IPS-18c (cell line): ENCODE data around the gene ARHGAP29.
"Not testable (repeated sequence)": the region's sequence is repeated elsewhere in the genome, so short reads cannot be mapped to it uniquely, and the experiment has no call there.

Source experiments
- H3K4me3 ChIP-seq: 2 replicates; pipeline ENCODE4 v1.7.0; 2013; ENCODE audit warnings: low read depth, mild to moderate bottlenecking, low read length, moderate library complexity; ENCODE audit not compliant: insufficient read depth
- H3K9me3 ChIP-seq: one replicate; pipeline ENCODE4 v1.6.1; 2013; ENCODE audit warnings: mild to moderate bottlenecking, low read length, moderate library complexity; ENCODE audit not compliant: control insufficient read depth, insufficient read depth

Gene ARHGAP29

DNA sequence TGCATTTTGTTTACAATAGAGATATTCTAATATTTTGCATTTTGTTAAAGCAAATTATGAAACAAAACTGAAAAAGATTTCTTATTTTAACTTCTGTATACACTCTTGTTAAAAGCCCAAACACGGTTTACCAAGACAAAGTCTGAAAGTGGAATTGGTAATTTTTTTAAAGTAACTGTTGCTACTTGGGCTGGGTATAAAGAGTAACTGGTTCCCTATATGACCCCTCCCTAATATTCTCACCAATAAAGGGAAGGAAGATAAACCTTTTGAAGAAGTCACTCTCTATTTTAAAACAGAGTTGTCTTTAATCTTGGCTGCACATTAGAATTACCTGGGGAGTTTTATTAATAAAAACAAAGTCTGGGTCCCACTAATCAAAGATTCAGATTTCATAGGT lies 27.4 kb downstream of the ARHGAP29 start:
- Histone ChIP-seq H3K9me3 (no peaks in the 10 kb centered on the region), H3K4me3 (no peak overlapping the region)

DNA sequence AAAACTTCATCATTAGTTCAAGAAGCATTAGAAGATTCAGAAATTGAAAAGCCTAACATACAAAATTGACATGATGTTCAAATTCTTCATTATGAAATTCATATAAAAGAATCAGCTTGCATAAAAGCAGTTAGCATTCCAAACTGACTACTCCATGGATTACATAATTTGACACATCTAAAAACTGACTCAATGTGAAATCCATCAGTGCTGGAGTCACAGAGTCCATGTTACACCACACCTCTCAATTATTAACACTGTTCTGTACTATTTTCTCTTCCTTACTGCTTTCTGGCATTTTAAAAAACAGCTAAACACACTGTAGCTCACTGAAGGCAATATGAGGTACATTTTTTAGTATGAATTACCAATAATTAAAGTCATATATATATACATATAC lies 28.0 kb downstream of the ARHGAP29 start:
- no peaks in the 10 kb centered on the region for H3K9me3 ChIP-seq
- H3K4me3 ChIP-seq, result no peak overlapping the region

DNA sequence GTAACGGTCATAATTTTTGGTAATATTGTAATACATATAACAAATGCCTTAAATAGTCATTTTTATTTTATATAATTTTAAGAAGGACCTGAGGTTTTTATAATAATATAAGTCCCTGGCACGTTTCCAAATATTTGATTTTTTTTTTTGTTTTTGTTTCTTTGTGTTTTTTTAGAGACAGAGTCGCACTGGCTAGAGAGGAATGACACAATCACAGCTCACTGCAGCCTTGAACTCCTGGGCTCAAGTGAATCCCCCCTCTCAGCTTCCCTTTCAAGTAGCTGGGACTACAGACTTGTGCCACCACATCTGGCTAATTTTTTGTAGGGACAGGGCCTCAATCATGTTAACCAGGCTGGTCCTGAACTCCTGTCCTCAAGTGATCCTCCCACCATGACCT lies 29.7 kb downstream of the ARHGAP29 start:
- no peaks in the 10 kb centered on the region for H3K9me3 ChIP-seq
- H3K4me3 ChIP-seq, result no peak overlapping the region

DNA sequence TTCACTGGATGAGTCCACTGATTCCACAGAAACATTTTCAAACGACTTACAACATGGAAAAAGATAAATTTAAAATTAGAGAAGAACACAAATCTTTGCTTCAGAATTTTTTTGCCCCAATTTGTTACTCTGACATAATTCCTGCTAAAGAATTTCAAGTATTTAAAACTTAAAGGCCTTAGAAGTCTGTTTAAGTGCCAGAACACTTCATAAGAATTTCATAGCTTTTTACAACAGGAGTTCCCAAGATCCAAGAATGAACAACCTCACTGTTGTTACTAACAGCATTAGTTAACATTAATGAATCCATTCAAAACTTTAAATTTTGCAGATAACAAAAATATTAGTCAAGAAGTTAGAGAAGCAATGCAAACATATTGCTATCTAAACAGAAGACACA lies 31.7 kb downstream of the ARHGAP29 start:
- Histone ChIP-seq H3K4me3 (no peak overlapping the region), H3K9me3 (no peaks in the 10 kb centered on the region)

DNA sequence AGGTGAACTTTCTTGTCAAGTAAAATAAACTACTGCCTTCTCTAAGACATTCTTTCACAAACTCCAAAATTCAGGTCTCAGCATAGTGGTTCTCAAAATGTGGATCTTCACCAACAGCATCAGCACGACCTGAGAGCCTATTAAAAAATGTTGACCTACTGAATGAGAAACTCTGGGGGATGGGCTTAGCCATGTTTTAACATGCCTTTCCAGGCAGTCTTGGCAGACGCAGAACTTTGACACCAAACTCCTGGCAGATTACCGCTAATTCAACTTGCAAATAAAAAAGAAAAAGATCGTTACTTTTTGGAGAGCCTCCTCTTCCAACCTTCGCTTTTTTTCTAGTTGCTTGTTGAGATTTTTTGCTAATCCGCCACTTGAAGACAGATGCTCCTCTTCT lies 35.1 kb downstream of the ARHGAP29 start:
- H3K9me3 ChIP-seq, result no peaks in the 10 kb centered on the region

DNA sequence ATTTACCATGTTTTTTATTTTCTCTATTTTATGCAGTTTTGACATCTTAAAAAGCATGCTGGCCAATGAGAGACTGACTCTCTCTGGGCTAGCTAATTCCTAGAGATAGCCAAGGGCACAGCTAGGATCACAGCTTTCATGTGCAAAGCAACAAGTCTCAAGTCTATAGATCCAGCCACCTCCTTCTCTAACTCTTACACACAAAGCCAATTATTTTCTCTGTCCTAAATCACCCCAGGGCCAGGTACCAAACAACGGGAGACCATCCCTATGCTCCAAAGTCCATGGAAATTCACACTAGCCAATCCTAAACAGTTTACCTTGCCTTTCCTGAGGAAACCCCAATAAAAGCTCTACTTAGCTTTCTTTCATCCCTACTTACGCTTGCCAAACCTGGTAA lies 38.0 kb downstream of the ARHGAP29 start:
- no peaks in the 10 kb centered on the region for H3K9me3 ChIP-seq
- no peak overlapping the region for H3K4me3 ChIP-seq

More for the DNA sequence above, 35.1 kb downstream of the ARHGAP29 start:
- H3K4me3 ChIP-seq, result no peak overlapping the region

DNA sequence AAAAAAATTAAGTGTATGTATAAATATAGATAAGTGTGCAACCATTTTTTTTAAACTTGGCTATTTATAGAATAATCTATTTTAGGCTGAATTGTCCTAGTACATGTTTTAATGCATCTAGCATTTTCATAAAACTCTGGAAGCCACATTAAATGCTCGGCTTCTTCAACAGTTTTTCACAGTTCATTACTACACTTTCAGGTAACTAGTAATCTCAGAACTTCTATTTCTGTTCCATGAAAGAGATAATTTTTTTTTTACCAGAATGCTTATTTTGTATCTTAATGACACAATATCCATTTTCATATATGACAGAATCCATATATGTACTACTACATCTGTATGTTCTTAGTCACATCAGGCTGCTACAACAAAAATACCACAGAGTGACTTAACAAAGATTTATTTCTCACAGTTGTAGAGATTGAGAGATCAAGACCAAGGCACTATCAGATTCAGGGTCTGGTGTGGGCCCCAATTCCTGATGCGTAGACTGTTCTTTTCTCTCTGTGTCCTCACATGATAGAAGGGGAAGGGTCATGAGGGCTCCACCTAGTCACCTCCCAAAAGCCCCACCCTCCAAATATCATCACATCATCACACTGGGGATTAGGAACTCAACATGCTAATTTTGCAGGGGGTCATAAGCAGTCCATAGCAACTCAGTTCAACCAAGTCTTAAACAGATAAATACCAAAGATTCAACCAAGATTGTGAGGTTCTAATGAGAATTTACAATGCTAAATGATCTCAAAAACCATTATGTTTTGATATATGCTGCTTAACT lies 43.1 kb downstream of the ARHGAP29 start:
- no peaks in the 10 kb centered on the region for H3K9me3 ChIP-seq
- no peak overlapping the region for H3K4me3 ChIP-seq

DNA sequence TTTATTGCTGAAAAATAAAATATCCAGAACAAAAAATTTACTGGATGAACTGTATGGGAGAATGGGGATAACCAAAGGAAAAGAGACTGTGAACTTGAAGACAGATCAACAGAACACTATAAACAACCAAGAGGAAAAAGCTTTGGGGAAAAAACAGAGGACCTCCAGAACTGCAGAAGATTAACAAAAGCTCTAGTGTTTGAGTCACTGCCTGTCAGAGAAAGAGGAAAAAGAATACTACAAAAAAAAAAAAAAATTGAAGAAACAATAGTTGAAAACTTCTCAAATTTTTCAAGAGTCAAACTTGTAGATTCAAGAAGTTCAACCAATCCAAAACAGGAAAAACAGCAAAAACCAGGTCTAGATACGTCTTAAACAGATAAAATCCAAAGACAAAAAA lies 44.3 kb downstream of the ARHGAP29 start:
- Histone ChIP-seq H3K4me3 (no peak overlapping the region), H3K9me3 (no peaks in the 10 kb centered on the region)

DNA sequence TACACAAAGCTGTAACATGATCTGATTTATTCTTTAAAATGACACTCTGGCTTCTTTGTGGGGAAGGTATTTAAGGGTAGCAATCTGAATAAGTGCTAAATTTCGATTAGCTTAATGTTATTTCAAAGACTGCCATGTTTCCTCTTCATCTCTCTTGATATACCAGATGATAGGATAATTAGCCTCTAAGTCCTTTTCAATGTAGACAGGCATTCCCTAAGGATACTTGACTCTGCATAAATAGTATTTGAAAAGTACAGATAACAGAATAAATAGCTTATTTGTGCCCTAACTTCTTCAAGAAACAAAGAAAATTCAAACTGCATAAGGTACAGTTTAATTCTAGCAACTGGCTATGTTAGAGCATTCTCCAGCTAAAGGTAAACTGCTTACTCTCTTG lies 46.2 kb downstream of the ARHGAP29 start:
- Histone ChIP-seq H3K4me3 (no peak overlapping the region), H3K9me3 (no peaks in the 10 kb centered on the region)

DNA sequence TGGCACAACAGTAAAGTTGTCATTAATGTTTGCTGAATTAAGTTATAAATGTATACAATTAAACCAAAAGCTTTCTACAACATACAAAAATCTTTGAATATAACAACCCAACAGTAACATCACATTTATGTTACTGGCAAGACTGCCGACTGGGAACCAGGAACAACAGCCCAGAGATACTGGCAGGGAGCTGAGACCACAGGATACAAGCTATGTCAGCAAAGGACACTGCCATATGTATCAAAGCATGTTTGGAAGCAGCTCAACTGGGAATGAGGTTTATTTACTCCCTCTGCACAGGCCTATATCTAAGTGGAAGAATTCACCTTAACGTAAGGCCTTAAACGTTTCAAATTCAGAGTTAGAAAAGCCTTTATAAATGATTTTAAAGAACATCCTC lies 50.4 kb downstream of the ARHGAP29 start:
- no peak overlapping the region for H3K4me3 ChIP-seq
- no peaks in the 10 kb centered on the region for H3K9me3 ChIP-seq

DNA sequence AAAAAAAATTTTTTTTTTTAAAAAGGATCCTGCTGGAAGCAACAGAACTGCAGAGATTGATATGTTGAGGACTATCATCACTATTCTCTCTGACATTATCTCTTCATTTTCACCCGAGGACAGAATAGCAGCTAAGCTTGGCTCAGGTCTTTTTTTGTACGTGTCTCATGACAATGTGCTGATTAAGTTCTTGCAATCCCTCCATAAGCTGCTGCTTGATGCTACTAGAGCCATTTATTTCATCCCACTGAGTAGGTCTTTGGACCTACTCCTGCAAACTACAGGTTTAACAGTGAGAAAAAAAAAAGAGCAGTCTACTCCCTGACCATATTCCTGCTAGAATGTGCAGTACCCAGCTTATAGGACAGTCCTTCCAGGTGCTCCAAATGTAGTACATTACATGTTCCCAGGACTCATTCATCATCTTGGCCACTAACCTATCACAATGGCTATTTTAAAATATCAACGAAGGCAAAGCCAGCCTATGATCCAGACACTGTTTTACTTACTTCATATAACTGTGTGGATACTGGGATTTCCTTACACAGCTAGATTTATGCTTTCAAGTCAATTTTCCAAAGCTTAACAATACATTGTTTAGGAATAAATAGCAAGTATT lies 54.1 kb downstream of the ARHGAP29 start:
- Histone ChIP-seq H3K9me3 (no peaks in the 10 kb centered on the region), H3K4me3 (no peak overlapping the region)

DNA sequence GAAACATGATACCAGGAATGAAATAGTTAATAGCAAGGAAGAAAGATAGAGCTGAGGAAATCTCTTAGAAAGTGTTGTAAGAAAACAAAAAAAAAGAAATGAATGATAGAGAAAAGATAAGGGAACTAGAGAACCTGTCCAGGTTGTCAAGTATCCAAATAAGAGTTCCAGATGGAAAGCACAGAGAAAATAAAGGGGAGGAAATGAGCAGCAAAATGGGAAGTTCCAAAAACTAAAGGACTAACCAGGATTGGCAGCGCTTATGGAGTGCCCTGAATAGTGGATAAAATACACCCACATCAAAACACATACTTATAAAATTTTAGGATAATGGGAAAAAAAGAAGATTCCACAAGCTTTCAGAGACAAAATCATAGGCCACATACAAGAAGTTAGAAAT lies 55.2 kb downstream of the ARHGAP29 start:
- H3K4me3 ChIP-seq, result no peak overlapping the region
- H3K9me3 ChIP-seq, result no peaks in the 10 kb centered on the region

DNA sequence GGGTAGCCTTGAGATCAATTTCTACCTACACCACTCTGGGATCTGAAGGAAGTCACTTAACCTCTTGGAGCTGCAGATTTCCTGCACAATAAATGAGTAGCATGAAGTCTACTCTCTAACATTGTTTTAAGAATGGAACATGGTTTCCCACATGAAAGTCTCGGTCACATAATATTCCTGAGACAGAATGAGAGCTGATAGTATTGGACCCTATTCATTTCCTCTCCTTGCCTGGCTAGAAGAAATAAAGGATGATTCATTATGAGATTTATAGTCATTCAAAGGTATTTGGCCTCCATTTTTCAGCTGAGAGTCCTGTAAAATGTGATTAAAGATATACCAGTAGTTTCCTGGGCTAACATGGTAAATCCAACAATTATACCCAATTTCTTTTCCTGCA lies 56.7 kb downstream of the ARHGAP29 start:
- Histone ChIP-seq H3K9me3 (no peaks in the 10 kb centered on the region), H3K4me3 (no peak overlapping the region)

DNA sequence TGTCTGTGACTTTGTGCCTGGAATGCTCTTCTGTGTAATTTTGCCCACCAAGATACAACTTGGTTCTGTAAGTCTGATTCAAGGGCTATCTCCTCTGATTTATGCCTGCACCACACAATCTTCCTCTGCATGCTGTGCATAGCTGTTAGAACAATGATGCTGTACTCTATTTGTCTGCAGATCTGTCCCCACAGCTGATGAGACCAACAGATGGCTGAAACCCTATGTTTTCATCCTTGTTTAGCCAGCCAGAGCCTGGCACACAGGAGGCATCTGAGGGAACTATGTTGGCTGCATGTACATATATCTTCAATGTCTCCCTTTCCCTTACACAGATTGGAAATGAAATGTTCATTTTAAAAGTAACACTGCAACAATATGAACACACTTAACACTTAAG lies 58.5 kb downstream of the ARHGAP29 start:
- Histone ChIP-seq H3K9me3 (no peaks in the 10 kb centered on the region), H3K4me3 (no peak overlapping the region)

DNA sequence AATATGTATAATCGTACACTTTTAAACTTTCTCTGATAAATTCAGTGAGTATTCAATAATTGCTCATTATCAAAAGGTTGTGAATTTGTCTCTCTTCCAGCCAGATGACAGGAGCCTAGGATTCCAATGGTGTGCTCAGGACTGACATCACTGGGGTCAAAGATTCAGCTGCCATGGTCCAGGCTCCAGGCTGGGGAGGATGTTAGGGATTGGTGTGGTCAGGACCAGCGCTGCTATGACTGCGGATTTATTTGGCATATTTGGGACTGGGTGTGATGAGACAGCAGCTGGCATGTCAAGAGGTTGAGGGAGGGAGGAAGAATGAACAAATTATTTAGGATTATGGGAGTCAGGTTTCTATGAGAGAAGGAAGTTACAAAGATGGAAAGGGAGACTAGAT lies 68.3 kb downstream of the ARHGAP29 start:
- peaks cover 2% of the 10 kb centered on the region for H3K9me3 ChIP-seq
- H3K4me3 ChIP-seq, result no peak overlapping the region

DNA sequence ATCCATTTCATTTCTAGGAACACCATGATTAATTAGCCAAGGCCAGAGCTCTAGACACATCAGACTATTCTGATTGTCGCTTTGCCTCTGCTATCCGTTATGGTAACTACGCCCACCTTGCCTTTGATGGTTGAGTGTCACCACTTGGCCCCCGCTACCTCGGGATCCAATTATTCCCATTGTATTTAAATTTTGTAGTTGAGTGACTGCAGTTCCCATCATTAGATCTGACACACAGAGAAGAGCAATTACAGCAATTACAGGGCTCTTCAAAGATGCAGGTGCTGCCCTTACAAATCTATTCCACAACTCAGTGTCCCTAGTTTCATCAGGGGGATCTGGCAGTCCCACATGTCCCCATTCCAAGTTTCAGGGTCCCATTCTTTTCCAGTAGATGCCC lies 71.5 kb downstream of the ARHGAP29 start:
- H3K4me3 ChIP-seq, result no peak overlapping the region; the same call in 1 of the 2 replicates
- peaks cover 2% of the 10 kb centered on the region for H3K9me3 ChIP-seq

DNA sequence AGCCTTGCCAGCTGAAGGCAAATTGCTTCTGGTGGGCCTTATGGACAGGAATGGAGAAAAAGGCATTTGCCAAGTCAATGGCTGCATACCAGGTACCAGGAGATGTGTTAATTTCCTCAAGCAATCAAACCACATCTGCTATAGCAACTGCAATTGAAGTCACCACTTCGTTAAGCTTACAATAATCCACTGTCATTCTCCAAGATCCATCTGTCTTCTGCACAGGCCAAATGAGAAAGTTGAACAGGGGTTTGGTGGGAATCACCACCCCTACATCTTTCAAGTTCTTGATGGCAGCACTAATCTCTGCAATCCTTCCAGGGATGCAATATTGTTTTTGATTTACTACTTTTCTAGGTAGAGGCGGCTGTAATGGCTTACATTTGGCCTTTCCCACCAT lies 72.5 kb downstream of the ARHGAP29 start:
- H3K4me3 ChIP-seq, H3K9me3 ChIP-seq: not testable (repeated sequence)

DNA sequence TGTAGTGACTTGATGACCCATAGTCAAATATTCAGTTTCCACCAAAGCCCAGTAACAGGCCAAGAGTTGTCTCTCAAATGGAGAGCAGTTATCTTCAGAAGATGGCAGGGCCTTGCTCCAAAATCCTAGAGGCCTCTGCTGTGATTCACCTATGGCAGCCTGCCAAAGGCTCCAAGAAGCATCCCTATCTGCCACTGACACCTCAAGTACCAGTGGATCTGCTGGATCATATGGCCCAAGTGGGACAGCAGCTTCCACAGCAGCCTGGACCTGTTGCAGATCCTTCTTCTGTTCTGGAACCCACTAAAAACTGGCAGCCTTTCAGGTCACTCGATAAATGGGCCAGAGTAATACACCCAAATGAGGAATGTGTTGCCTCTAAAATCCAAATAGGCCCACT lies 73.3 kb downstream of the ARHGAP29 start:
- H3K4me3 ChIP-seq, result not testable (repeated sequence)

DNA sequence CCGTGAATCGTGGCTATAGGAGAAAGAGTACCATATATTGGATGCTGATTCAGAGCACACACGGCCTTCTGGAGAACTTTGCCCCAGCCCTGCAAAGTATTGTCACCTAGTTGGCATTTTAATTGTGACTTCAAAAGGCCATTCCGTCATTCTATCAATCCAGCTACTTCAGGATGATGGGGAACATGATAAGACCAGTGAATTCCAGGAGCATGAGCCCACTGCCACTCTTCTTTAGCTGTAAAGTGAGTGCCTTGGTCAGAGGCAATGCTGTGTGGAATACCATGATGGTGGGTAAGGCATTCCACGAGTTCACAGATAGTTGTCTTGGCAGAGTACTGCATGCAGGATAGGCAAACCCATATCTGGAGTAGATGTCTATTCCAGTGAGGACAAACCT lies 74.1 kb downstream of the ARHGAP29 start:
- not testable (repeated sequence) for H3K4me3 ChIP-seq, H3K9me3 ChIP-seq

More for the DNA sequence above, 73.3 kb downstream of the ARHGAP29 start:
- not testable (repeated sequence) for H3K9me3 ChIP-seq
